Caco-2 (cell line): ENCODE measurements around the gene ACTL10. TPM values are rescaled to one million over a fixed set of nuclear protein-coding genes. Genes with fewer than 3 reads are reported as not detected.

Experiments
- BruUV-seq: library from RNA; stranded (reverse); fragments of 400-500 nt; replicated peaks from 2 replicates; lab custom pipeline; 2021; lab: Mats Ljungman, UMichigan
- CTCF ChIA-PET: fragments of 300-600 bp; sonication (Branson Sonifier 250); formaldehyde crosslinking; loops from one replicate; lab custom pipeline; 2022; ENCODE audit warnings: antibody characterized with exemption; lab: Charles Lee
- POLR2A ChIA-PET: fragments of 300-600 bp; sonication (Branson Sonifier 250); formaldehyde crosslinking; loops from one replicate; lab custom pipeline; 2022; ENCODE audit warnings: antibody characterized with exemption; lab: Charles Lee
- DNase-seq, 2 experiments: peaks; one replicate each; pipeline versions ENCODE4 v3.0.0 to v3.0.0-alpha.2; 2020 to 2022
- H3K27me3 ChIP-seq: replicated peaks from 2 replicates; pipeline ENCODE4 v1.6.0; 2011; ENCODE audit warnings: low read length; ENCODE audit not compliant: control insufficient read depth, insufficient read depth
- H3K36me3 ChIP-seq: 2 replicates; pipeline ENCODE4 v1.5.1; 2011; ENCODE audit warnings: low read length; ENCODE audit not compliant: control insufficient read depth, insufficient read depth
- H3K4me1 ChIP-seq: fragments of 250-450 bp; sonication (Bioruptor Pico); 2 replicates; pipeline ENCODE4 v1.5.1; 2020; ENCODE audit warnings: mild to moderate bottlenecking
- H3K4me3 ChIP-seq: 2 replicates; pipeline ENCODE4 v1.5.1; 2011; ENCODE audit warnings: low read depth, mild to moderate bottlenecking, control low read depth, low read length
- H3K9me3 ChIP-seq: fragments of 250-450 bp; sonication (Bioruptor Pico); 2 replicates; pipeline ENCODE4 v1.5.1; 2020; ENCODE audit warnings: mild to moderate bottlenecking, moderate library complexity
- H3K27ac Mint-ChIP-seq: one replicate; pipeline ENCODE4 v1.8.0; 2022; ENCODE audit warnings: mixed read lengths; ENCODE audit not compliant: unreplicated experiment
- H3K27me3 Mint-ChIP-seq: one replicate; pipeline ENCODE4 v1.8.0; 2022; ENCODE audit warnings: mixed read lengths; ENCODE audit not compliant: insufficient read depth, unreplicated experiment
- H3K36me3 Mint-ChIP-seq: one replicate; pipeline ENCODE4 v1.8.0; 2022; ENCODE audit warnings: mild to moderate bottlenecking, mixed read lengths; ENCODE audit not compliant: insufficient read depth, unreplicated experiment
- H3K4me1 Mint-ChIP-seq: one replicate; pipeline ENCODE4 v1.8.0; 2022; ENCODE audit warnings: low read depth, mixed read lengths; ENCODE audit not compliant: unreplicated experiment
- H3K4me3 Mint-ChIP-seq: one replicate; pipeline ENCODE4 v1.8.0; 2022; ENCODE audit warnings: mild to moderate bottlenecking, moderate library complexity, mixed read lengths; ENCODE audit not compliant: unreplicated experiment
- H3K9me3 Mint-ChIP-seq: one replicate; pipeline ENCODE4 v1.8.0; 2022; ENCODE audit warnings: mixed read lengths; ENCODE audit not compliant: unreplicated experiment
- CTCF ChIP-seq, 2 experiments: fragments of 200-600 bp in 1 of 2; IDR thresholded peaks; 1 replicate in 1 of 2; 2 replicates in 1 of 2; pipeline versions ENCODE4 v1.5.1 to v1.8.0; 2011 to 2022; ENCODE audit warnings: antibody characterized with exemption in 1 of 2, control low read depth in 1 of 2, inconsistent platforms in 1 of 2, low read depth in 1 of 2, low read length in 1 of 2, mild to moderate bottlenecking in 1 of 2, moderate library complexity in 1 of 2; ENCODE audit not compliant: insufficient read depth in 1 of 2, severe bottlenecking in 1 of 2, unreplicated experiment in 1 of 2
- intact Hi-C: fragments of 100-400 bp; cut with micrococcal nuclease; formaldehyde crosslinking; loops from one replicate; pipeline ENCODE4 v1.10.0; 2022; ENCODE audit not compliant: unreplicated experiment
- total RNA-seq: library from RNA; stranded (reverse); gene quantifications from 2 replicates; pipeline ENCODE4 v1.2.3, GENCODE V29; 2022

ACTL10 gene
- total RNA-seq, 1 experiment from 2014 or later, result 3.4 TPM

GRCh38 chr20:33654680-33655161, 12.0 kb upstream of the ACTL10 start:
- Mint-ChIP-seq H3K27me3 (no peaks in the 10 kb centered on the region), H3K9me3 (no peaks in the 10 kb centered on the region), H3K27ac (peak overlapping the region; percentile 66), H3K4me3 (peak overlapping the region; percentile 0), H3K4me1 (peaks cover 25% of the 10 kb centered on the region), H3K36me3 (peaks cover 77% of the 10 kb centered on the region)
- Histone ChIP-seq H3K4me1 (peaks cover 27% of the 10 kb centered on the region), H3K9me3 (no peaks in the 10 kb centered on the region), H3K4me3 (no peak overlapping the region), H3K27me3 (no peaks in the 10 kb centered on the region), H3K36me3 (0 out of 2 replicates have a peak, but pooled peaks cover 1% of the 10 kb centered on the region)
- ChIA-PET CTCF (interaction anchor here (1.8 to 6.5 kb wide), 4 partner anchors 11 to 200 kb away, joined by 8 to 127 read pairs (median 41); partner anchors contain the start of gene ACTL10), POLR2A (interaction anchor here (1.9 to 2.8 kb wide), 3 partner anchors 9 to 165 kb away, joined by 7 to 28 read pairs (median 26); partner anchors contain the start of genes ACTL10 and CBFA2T2)
- DNase-seq, result peak; percentile 77 to 89
- BruUV-seq, result no TSS peak
- intact Hi-C loops, result no loop called here
- no peak for TF ChIP-seq CTCF (IDR thresholded peaks at IDR 0.05; ENCODE audit: insufficient read depth in 1 of 2, low read depth in 1 of 2, low read length in 1 of 2, severe bottlenecking in 1 of 2, unreplicated experiment in 1 of 2)

GRCh38 chr20:33655164-33655563, 11.6 kb upstream of the ACTL10 start:
- TSS peak; percentile 0 for BruUV-seq
- no peaks in the 10 kb centered on the region for H3K9me3 ChIP-seq
- intact Hi-C loops, result no loop called here
- Mint-ChIP-seq H3K27me3 (no peaks in the 10 kb centered on the region), H3K36me3 (peaks cover 81% of the 10 kb centered on the region), H3K4me3 (no peak overlapping the region), H3K27ac (peak overlapping the region; percentile 66), H3K9me3 (no peaks in the 10 kb centered on the region), H3K4me1 (peaks cover 25% of the 10 kb centered on the region)
- no peaks in the 10 kb centered on the region for H3K27me3 ChIP-seq
- 0 out of 2 replicates have a peak, but pooled peaks cover 1% of the 10 kb centered on the region for H3K36me3 ChIP-seq
- POLR2A ChIA-PET, result interaction anchor here (1.9 to 2.8 kb wide), 3 partner anchors 8 to 166 kb away, joined by 7 to 28 read pairs (median 26); partner anchors contain the start of genes ACTL10 and CBFA2T2
- TF ChIP-seq CTCF (IDR thresholded peaks at IDR 0.05; ENCODE audit: insufficient read depth in 1 of 2, low read depth in 1 of 2, low read length in 1 of 2, severe bottlenecking in 1 of 2, unreplicated experiment in 1 of 2), result no peak
- CTCF ChIA-PET, result interaction anchor here (5.2 to 6.5 kb wide), 2 partner anchors 11 to 198 kb away, joined by 72 to 127 read pairs; partner anchors contain the start of gene ACTL10
- H3K4me3 ChIP-seq, result no peak overlapping the region
- DNase-seq, result no peak
- peaks cover 27% of the 10 kb centered on the region for H3K4me1 ChIP-seq

GRCh38 chr20:33656010-33656782, 10.5 kb upstream of the ACTL10 start:
- H3K36me3 ChIP-seq, result 0 out of 2 replicates have a peak, but pooled peaks cover 1% of the 10 kb centered on the region
- CTCF ChIA-PET, result interaction anchor here (5.2 to 6.5 kb wide), 2 partner anchors 10 to 199 kb away, joined by 72 to 127 read pairs; partner anchors contain the start of gene ACTL10
- H3K9me3 ChIP-seq, result no peaks in the 10 kb centered on the region
- no peak overlapping the region for H3K4me3 Mint-ChIP-seq
- H3K4me1 ChIP-seq, result peaks cover 27% of the 10 kb centered on the region
- no peaks in the 10 kb centered on the region for H3K9me3 Mint-ChIP-seq
- intact Hi-C loops, result no loop called here
- POLR2A ChIA-PET, result interaction anchor here (1.1 kb wide), 1 partner anchor 10 kb away, joined by 4 read pairs; no protein-coding TSS in a partner anchor
- DNase-seq, result no peak
- H3K4me1 Mint-ChIP-seq, result peaks cover 25% of the 10 kb centered on the region
- BruUV-seq, result no TSS peak
- peaks cover 84% of the 10 kb centered on the region for H3K36me3 Mint-ChIP-seq
- H3K27me3 ChIP-seq, result no peaks in the 10 kb centered on the region
- H3K4me3 ChIP-seq, result no peak overlapping the region
- no peak overlapping the region for H3K27ac Mint-ChIP-seq
- no peaks in the 10 kb centered on the region for H3K27me3 Mint-ChIP-seq
- TF ChIP-seq CTCF (IDR thresholded peaks at IDR 0.05; ENCODE audit: insufficient read depth in 1 of 2, low read depth in 1 of 2, low read length in 1 of 2, severe bottlenecking in 1 of 2, unreplicated experiment in 1 of 2), result no peak
